ENCODE measurements around the gene KCNN3.

The KCNN3 gene

DNA sequence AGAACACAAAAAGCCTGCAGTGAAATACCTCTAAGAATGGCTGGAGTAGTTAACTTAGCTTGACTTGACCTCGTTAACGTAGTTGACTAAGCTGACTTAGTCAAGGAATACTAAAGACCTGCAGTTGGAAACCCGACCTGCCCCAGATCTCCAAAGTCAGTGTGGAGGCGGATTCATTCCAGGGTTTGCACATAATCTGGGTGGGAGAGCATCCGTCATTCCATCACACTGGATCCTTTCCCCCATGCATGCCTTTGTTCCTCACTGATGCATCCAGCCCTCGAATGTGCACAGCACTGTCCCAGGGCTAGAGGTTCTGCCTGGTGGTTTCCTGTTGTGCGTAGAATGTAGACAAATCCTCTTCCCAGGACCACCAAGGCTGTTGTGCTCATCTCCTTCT lies 76.4 kb downstream of the KCNN3 start:
- TF ChIP-seq, protein P1, sequence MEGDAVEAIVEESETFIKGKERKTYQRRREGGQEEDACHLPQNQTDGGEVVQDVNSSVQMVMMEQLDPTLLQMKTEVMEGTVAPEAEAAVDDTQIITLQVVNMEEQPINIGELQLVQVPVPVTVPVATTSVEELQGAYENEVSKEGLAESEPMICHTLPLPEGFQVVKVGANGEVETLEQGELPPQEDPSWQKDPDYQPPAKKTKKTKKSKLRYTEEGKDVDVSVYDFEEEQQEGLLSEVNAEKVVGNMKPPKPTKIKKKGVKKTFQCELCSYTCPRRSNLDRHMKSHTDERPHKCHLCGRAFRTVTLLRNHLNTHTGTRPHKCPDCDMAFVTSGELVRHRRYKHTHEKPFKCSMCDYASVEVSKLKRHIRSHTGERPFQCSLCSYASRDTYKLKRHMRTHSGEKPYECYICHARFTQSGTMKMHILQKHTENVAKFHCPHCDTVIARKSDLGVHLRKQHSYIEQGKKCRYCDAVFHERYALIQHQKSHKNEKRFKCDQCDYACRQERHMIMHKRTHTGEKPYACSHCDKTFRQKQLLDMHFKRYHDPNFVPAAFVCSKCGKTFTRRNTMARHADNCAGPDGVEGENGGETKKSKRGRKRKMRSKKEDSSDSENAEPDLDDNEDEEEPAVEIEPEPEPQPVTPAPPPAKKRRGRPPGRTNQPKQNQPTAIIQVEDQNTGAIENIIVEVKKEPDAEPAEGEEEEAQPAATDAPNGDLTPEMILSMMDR (conservative IDR thresholded peaks at IDR 0.05): no peak
- H3K27ac ChIP-seq: no peak overlapping the region

DNA sequence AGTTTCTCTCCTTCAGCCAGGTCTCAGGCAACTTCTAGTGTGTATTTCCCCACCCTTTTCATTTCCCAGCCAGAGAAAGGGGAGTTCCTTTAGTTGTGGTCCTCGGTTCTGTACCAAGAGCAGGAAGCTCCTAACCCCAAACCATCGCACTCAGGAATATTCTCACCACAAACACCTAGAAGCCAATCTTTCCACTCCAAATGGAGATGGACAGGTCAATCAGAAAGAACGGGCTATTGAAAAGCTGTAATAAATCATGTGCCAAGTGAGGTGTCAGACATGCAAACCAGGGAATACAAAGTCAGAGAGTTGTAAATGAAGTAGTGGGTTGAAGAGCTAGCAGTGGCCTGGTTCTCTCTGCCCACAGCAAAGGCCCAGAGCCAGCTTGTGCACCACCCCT lies 77.2 kb downstream of the KCNN3 start:
- no peak overlapping the region for H3K27ac ChIP-seq
- TF ChIP-seq, protein P1 (conservative IDR thresholded peaks at IDR 0.05): no peak

DNA sequence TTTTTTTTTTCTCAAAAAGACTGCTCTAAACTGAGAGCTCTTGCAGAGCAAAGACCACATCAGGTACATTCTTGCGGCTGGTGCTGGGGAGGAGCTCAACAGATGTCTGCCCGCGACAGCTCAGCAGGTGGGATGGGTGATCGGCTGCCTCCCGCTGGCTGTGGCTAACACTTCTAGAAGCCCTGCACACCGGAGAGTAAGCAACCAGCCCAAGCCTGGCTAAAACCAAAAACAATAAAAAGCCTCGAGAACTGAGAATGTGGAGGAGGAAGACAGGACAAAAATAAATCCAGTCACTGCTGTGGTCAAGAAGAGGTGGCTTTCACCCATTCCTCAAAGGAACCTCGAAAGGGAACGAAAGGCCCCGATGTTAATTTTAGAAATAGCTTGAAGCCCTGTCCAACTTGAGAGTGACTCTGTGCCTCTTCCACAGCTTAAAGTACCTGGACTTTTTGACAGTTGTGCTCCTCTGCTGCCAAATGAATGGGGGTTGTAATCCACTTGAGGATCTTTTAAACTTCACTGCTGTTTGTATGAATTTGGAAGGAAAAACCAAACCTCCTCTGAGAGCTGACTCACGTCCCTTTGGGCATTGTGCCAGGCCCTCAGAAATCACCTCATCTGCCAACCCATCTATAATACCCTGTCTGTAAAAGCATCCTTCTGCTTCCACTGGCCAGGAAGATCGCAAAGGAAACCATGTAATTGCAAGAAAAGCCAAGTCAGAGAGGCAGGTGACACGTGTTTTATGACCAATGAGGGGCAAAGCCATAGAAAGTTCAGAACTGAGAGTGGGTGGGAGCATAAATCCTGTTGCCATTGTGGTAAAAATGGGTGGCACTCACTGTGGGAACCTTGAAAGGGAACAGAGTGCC lies 78.6 kb downstream of the KCNN3 start:
- TF ChIP-seq, protein P1 (conservative IDR thresholded peaks at IDR 0.05): no peak
- no peak overlapping the region for H3K27ac ChIP-seq

DNA sequence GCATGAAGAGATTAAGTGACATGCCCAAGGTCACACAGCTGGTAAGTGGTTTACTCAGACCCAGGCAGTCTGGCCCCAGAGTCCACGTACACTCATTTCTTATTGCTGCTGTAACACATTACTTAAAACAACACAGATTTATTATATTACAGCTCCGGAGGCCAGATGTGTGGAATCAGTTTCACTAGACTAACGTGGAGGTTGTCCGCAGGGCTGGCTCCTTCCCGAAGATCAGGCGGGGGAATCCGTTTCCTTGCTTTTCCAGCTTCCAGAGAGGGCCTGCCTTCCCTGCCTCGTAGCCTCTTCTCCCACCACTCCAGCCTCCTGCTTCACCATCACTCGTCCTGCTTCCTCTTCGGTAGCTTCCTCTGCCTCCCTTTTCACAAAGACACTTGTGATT lies 81.2 kb downstream of the KCNN3 start:
- TF ChIP-seq, protein P1 (conservative IDR thresholded peaks at IDR 0.05): no peak
- H3K27ac ChIP-seq: no peak overlapping the region

DNA sequence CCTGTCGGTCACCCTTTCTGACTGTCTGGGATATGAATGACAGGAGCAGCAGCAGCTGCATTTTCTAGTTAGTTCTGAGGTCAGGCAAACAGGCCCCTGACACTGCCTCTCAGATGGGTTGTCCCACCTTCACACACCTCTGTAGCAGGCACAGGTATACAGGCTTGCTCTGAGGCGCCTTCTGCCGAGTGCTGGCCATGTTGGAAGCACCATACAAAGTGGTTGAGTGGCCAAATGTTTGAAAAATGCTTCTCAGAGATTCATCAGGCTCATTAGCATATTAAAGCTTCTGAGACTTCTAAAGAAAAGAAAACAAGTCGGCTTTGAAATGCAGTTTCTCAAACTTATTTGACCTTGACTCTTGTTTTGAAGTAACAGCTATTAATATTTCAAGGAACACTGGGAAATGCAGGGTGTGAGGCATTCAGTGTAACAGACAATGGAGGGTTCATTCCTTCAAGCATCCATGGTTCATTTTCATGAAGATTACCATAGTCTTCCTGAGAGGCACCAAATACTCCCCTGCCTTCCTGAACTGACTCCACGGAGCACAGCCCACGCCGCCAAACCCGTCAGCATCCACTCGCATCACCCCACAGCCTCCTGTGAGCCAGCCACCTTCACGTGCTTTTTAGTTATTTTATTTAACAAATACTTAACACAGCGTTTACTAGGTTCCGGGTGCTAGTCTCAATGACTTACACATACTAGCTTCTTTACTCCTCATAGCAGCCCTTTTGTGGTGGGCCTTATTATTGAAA lies 81.8 kb downstream of the KCNN3 start:
- no peak overlapping the region for H3K27ac ChIP-seq
- TF ChIP-seq, protein P1 (conservative IDR thresholded peaks at IDR 0.05): no peak

DNA sequence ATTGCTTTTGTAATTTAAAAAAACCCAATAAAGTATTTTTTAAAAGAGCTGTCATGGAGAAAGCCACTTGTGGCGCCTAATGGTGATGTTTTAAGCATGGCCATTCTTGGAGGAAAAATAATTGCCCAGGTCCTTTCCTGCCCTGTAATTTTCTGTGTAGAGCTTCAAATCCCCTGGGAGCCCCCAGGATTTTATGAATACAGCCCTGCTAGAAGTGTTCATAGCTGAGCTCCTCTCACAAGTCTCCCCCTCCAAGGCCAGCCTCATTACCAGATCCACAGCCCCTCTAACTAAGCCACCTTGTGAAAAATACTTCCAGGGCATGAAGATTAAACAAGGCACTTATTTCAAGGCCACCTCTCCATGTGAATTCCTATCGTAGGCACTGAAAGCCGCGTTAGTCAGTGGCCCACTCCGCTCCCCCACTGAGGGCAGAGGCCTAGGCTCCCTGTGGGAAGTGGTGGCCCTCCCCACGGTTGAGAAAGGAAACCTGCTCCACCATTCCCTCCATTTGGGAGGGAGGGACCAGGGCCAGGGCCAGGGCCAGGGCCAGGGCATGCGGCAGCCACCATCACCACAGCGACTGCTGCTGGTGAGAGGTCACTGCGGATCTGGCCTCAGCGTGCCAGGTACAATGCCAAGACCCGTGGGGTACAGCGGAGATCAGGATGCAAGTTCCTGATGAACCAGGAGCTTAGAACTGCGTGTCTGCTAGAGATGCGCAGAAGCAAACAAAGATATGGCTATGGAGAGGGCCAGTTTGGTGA lies 83.1 kb downstream of the KCNN3 start:
- TF ChIP-seq, protein P1 (conservative IDR thresholded peaks at IDR 0.05): no peak; the same call in 1 of the 2 replicates
- H3K27ac ChIP-seq: no peak overlapping the region

Measured in VCaP (cell line).